T-helper 1 cell treated with Interleukin-12 subunit alpha and Interleukin-12 subunit beta and Interleukin-4 antibody, amounts not matched to agents 30 ng/mL and 1 ng/mL, for 36 hours (primary cell): ENCODE results near the gene SCP2. TPM values are rescaled to one million over a fixed set of nuclear protein-coding genes. Genes with fewer than 3 reads are reported as not detected.

Experiments
- intact Hi-C: fragments of 100-400 bp; cut with micrococcal nuclease; formaldehyde crosslinking; loops from one replicate; pipeline ENCODE4 v1.15.1; 2024
- total RNA-seq: library from RNA; stranded (reverse); gene quantifications from 2 replicates; pipeline ENCODE4 v1.2.3, GENCODE V29; 2022

The SCP2 gene
- total RNA-seq, 1 donor from 2014 or later, result 87.6 TPM

- intact Hi-C loops, result no loop called here
Observed at GRCh38 chr1:53080041-53080440, 153.0 kb downstream of the SCP2 start.

DNA sequence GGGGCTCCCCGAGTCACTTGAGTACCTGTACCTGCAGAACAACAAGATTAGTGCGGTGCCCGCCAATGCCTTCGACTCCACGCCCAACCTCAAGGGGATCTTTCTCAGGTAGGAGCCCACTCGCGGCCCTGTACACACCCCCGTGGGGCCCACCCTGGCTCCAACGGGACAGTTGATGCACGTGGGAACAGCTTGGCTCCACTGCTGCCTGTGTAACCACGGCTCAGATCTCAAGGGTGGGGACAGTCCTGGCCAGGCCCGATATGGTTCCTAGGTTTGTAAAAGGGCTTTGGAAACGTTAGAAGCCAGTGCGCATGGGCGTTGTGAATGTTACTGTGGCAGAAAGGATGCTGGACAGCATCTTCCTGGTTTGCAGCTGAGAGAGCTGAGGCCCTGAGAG lies 153.7 kb downstream of the SCP2 start:
- intact Hi-C loops, result no loop called here

GRCh38 chr1:53081384-53082066 lies 154.4 kb downstream of the SCP2 start:
- intact Hi-C loops, result no loop called here

GRCh38 chr1:53082826-53083455 lies 155.9 kb downstream of the SCP2 start:
- intact Hi-C loops, result no loop called here

DNA sequence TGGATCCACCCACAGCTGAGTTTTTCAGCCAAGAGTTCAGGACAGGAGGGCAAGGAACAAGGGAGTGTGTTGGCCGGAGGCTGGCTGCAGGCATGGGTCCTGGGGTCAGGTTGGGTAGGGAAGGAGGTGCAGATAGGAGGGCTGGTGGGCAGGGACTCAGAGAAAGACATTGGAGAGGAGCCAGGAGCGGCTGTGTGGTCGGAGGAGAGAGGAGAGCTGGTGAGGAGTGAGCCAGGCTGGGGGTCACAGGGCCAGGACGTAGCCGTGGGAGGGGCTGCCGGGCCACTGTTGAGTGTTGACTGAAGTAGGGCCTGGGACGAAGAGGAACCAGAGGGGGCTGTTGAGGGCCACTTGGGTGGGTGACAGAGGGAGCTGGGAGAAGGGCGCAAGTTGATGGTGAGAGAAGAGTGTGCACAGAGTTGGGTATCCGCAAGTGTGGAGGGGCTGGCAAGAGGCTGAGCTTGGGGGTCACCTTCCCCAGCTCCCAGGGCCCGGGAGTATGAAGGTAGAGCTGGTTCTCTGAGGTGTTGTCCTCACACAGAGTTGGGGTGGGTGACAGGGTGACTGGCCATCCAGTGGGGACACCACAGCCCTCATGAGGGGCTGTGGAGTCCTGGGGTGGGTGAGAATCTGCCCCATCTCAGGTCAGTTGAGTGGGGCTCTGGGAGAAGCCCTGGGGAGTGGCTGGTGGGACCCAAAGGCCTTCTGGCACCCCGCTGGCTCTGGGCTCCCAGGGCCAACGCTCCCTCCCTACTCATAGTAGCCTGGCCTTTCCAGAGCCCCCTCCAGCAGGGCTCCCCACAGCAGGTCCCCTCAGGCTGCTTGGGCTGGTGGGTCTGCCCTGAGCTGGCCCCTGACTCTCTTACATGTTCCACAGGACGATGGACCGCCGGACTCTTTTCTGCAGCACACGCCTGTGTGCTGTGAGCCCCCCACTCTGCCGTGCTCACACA lies 156.8 kb downstream of the SCP2 start:
- intact Hi-C loops, result no loop called here

- intact Hi-C loops, result no loop called here
Observed at GRCh38 chr1:53084589-53084971, 157.5 kb downstream of the SCP2 start.

DNA sequence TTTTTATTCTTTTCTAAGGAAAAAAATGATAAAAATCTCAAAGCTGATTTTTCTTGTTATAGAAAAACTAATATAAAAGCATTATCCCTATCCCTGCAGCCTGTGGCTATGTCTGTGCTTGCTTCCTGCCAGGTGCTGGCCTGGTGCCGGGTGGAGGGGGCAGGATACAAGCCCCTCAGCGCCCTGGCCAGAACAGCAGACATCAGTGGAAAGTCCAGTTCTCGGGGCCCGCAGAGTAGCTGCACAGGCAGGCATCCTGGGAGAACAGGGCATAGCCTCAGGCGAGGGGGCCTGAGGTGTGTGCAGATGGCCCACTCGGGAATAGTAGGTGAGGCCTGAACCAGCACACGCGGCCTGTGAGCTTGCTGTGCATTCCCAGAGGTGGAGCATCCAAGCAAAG lies 158.3 kb downstream of the SCP2 start:
- intact Hi-C loops, result no loop called here

GRCh38 chr1:53086491-53087070 lies 159.5 kb downstream of the SCP2 start:
- intact Hi-C loops, result no loop called here

GRCh38 chr1:53087332-53088285 lies 160.5 kb downstream of the SCP2 start:
- intact Hi-C loops, result no loop called here

DNA sequence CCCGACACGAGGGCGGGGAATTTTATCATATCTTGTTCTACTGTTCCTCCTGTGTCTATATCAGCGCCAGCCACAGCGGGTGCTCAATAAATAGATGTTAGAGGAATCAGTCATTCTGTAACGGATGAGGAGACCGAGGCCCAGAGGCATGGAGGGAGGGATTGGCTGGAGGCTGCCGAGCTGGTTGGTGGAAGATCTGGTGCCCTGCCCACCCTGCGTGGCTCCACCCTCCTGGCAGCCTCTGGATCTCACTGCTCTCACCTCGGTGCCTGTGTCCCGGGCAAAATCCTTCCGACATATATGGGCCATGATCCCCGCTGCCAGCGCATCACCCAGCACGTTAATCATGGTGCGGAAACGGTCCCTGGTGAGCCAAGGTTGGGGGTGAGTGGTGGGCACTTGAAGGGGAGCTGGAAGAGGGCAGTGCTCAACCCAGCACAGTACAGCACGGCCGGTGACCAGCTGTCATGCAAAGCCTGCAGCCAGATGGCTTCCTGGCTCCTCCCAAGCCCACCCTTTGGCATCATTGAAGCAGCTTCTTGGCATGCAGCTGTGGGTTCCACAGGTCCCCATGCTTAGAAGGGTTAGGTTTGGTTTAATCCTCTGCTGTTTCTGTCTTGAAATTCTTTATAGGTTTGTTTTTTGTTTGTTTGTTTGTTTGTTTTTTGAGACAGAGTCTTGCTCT lies 161.7 kb downstream of the SCP2 start:
- intact Hi-C loops, result no loop called here

DNA sequence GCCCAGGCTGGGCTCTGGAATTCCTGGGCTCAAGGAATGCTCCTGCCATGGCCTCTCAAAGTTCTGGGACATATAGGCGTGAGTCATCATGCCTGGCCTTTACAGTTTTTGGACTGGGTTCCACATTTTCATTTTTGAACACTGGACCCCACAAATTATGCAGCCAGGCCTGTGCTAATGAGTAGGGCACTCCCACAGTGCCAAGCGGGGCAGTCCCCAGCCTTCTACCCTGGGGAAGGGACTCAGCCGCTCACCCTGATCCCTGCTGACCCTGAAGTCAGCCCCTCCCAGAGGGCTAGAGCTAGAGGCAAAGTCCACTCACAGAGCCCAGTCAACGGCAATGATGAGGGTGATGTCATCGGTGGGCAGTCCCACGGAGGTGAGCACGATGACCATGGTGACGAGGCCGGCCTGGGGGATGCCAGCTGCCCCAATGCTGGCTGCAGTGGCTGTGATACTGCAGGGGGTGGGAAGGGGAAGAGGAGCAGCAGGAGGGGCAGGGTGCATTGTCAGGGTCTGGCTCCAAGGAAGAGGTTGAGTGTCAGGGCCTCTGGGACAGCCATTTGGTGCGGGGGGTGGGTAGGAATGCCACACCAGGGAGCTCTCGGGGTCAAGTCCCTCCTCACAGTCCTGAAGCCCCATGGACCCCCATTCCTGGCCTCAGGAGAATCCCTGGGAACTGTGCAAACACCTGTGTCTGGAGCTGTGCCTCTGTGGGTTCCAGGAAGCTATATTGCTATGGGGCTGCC lies 162.6 kb downstream of the SCP2 start:
- intact Hi-C loops, result no loop called here

GRCh38 chr1:53090227-53091147 lies 163.4 kb downstream of the SCP2 start:
- intact Hi-C loops, result no loop called here

DNA sequence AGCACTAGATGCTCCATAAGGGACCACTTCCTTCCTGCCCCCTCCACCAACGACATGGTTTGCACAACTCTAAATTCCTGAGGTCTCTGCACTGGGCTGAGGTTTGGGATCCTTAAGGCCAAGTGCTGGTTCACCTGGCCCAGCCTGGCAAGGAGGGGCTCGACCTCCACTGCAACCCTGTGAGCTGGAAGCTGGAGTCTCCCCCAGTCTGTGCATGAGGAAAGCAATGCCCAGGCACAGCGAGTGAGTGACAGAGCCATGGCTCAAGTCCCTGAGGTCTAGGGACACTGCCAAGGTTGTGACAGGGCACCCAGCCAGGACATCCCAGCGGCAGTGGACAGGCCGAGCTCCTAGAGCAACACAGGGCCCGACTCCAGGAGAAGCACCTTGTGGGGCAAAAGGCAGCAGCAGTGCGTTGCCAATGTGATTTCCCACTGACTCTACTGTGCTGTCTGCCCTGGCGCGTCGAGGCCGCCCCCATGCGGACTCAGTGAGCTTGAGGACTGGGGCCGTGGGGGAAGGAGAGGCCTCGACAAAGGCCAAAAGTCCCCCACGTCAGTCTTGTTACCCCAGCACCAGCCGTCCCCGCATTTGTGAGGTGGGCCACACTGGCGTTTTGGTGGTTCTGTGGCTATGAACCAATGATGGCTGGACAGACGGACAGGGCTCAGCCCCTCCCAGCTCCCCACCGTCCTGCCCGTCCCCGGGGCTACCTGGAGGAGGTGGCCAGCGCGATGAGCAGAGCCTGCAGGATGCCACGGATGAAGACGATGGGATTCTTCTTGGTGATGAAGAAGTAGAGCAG lies 165.0 kb downstream of the SCP2 start:
- intact Hi-C loops, result no loop called here

DNA sequence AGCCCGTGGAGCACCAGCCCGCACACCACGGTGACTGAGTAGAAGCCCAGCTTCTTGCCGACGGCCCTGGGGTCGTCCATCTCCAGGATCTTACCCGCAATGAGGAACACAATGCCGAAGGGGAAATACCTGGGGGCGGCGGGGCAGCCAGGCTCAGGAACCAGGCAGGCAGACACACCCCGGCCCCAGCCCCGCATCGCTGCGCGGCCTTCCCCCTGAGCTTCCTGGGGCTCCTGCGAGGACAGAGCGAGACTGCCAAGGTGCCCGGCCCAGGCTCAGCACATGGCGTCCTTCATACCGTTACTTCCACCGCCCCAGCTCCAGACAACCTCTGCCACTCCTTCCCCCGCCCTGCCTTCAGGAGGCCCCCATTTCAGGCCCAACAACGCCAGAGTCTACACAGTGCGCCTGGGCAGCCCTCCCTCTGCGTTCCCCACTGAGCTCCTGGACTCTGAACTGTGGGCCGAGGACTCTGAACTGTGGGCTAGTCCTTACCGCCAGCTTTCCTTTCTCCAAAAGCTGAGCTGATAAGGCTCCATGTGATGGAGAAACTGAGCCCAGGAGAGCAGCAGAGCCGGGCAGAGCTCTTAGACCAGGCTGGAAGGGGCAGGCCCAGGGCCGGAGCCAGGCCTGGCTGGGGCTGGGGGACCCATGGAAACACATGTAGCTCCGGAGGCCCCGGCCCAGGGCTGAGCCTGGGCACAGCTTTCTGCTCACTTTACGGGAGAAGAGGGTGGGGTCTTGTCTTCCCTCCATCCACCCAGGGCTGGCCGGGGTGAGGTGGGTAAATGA lies 165.8 kb downstream of the SCP2 start:
- intact Hi-C loops, result no loop called here

DNA sequence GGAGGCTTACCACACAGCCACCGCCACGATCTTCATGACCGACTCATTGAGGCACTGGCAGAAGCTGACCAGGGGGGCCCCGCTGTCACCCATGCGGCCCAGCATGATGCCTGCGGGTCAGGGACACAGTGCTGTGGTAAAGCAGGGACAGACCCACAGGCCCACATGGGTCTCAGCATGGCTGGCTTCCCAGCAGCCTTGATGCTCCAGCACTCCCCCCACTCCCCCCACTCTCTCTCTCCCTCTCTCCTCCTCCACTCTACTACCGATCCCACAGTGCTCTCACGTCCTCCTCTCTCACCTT lies 166.3 kb downstream of the SCP2 start:
- intact Hi-C loops, result no loop called here

DNA sequence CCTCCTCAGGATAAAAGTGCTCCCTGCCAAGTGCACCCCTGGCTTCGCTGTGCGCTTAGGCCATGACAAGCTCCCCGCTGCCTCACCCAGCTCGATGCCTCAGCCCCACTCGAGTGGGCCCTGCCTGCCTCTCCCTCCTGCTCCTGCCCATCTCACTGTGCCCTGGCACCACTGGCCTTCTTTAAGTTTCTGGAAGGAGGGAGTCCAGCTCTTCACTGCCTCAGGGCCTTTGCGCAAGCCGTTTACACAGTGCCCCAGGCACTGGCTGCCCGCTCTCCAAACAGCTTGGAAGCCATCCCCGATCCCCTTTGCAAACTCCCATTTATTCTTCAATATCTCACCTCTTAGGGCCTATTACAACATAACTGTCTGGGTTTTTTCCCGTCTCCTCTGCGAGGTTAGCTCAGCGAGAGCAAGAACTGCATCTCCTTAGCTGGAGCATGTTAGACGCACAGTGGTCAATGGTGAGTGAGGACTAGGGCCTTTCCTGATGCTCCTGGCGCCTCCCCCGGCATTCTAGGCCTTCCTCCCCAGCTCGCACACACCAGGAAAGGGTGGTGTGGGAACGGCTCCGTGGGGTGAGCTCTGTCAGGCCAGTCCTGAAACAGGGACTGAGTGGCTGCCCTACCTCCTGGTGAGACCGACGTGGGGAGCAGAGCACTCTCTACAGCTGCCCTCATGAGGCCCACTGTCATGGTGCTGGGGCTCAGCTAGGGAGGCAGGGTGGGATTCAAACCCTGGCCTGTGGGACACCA lies 166.9 kb downstream of the SCP2 start:
- intact Hi-C loops, result no loop called here
